HG02870 (cell line): Measurements from ENCODE around the gene HOXB5.

Experiments
- ATAC-seq: cut with Tn5 transposase; IDR thresholded peaks from one replicate; pipeline ENCODE4 v1.9.1; 2021; ENCODE audit warnings: mild to moderate bottlenecking, moderate library complexity; ENCODE audit not compliant: unreplicated experiment

HOXB5 gene

GRCh38 chr17:48577330-48577945, 16.1 kb downstream of the HOXB5 start:
- no peak for ATAC-seq

DNA sequence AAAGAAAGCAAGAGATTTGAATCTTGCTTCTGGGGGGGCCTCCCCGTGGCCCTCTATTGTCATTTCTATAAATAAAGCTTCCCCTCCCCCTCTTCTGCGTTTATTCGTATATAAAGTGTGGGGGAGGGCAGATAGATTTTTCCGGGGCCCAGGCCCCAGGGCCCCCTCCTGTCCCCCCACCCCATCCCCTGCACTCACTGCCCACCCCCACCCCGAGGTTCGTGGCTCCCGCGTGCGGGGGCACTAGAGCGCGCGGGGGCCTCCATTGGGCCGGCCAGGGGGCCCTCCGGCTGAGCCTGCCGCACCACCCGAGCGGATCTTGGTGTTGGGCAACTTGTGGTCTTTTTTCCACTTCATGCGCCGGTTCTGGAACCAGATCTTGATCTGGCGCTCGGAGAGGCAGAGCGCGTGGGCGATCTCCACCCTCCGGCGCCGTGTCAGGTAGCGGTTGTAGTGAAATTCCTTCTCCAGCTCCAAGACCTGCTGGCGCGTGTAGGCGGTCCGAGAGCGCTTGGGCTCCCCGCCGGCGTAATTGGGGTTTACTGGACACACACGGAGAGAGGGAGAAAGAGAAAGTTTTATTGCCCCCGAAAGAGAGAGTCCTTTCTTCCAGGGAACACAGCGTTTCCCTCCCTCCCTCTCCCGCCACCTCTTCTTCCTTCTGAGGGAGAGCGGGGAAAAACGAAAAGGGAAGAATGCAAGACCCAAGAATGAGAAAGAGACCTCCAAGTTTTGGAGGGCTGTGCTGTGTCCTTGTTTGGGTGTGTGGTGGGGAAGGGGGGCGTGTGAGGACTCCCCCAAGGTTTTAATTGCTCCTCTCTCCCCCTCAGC, 16.9 kb downstream of the HOXB5 start:
- no peak for ATAC-seq

GRCh38 chr17:48575673-48576478, 17.7 kb downstream of the HOXB5 start:
- ATAC-seq: no peak

DNA sequence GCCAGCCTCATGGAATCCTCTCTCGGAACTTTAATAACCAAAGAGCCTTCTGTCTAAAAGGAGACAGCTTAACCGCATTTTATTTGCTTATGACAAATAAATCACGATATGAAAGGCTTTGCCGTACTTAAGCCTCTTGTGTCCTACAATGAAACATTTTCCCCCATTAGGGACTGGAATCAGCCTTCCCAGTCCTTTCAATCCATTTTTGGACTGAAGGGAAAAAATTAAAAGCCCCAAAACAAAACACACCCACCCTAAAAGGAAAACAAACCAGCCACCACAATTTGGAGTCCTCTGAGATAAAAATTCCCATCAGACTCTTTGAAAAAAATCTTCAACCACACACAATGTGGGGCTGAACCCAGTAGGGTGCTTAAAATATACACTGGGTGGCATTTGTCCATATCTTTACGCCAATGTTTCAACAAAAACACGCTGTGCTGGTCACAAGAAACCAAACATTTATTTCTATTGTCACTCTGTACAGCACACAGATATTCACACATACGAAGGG, 18.5 kb downstream of the HOXB5 start:
- no peak for ATAC-seq

GRCh38 chr17:48574505-48575065, 19.0 kb downstream of the HOXB5 start:
- no peak for ATAC-seq

DNA sequence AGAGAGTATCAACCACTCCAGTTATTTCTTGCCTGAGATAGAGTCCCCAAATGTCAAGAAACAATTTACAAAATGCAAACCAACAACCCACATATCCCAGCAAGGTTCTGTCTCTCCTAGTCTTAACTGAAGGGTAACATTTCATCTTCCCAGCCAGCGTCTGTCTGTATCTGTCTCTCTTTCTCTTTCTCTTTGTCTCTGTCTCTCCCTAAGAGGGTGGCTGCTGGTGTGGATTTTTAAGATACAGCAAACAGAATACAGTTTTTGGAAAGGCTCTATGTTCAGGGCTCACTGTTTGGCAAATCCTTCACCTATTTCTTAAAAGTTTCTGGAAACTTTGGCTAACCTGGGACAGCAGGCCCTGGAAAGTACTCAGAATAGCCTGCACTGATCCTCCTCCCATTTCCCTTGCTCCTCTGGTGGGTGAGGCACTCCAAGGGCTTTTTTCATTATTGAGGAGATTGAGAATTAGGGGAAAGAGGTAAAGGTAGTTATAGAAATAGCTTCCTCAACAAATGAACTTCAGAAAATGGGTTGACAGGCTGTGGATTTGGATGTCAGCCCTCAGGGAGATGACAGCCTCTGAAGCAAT, 21.7 kb downstream of the HOXB5 start:
- no peak for ATAC-seq

- no peak for ATAC-seq
These were observed 22.4 kb downstream of the HOXB5 start for GRCh38 chr17:48571024-48571818.

GRCh38 chr17:48570325-48571023, 23.1 kb downstream of the HOXB5 start:
- no peak for ATAC-seq

DNA sequence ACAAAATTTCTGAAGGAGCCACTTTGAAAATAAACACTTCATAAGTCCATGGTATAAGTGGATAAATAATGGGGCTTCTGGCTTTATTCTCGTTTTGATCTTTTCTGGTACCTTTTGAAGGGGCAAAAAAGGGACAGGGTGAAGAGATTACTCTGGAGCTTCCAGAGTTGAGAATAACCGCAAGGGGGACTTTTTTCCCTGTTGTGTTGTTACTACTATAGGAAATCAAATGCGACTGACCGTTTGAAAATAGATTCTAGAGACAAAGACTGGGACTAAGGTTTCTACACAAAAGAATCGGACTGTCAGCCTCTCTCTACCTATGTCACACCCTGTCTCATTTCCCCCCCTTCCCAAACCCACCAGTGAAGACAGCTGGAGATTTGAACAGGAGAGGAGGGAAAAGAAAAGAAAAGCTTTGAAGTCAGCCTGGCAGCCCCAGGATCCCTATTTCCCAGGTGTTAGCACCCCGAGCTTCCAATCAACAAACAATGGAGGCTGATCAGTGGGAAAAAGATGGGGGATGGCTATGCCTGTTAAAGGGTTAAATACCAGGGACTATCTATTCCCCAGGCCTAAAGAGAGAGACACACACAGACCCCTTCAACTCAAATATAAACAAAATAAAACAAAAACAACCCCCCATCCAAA, 23.8 kb downstream of the HOXB5 start:
- ATAC-seq: no peak

DNA sequence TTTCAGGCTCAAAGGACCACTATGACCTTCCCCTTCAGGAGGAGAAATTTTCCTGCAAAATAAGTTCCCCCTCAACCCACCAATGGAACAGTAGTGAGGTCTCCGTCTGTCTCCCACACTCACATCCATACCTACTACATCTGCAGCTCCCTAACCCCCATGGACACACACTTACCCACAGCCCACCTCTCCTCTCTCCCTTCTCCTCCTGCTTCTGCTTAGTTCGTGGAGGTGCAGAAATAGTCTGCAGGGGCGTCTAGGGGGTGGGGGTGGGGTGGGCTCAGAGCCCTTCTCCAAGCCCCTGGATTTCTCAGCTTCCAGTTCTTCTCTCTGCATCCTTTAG, 24.4 kb downstream of the HOXB5 start:
- ATAC-seq: no peak

DNA sequence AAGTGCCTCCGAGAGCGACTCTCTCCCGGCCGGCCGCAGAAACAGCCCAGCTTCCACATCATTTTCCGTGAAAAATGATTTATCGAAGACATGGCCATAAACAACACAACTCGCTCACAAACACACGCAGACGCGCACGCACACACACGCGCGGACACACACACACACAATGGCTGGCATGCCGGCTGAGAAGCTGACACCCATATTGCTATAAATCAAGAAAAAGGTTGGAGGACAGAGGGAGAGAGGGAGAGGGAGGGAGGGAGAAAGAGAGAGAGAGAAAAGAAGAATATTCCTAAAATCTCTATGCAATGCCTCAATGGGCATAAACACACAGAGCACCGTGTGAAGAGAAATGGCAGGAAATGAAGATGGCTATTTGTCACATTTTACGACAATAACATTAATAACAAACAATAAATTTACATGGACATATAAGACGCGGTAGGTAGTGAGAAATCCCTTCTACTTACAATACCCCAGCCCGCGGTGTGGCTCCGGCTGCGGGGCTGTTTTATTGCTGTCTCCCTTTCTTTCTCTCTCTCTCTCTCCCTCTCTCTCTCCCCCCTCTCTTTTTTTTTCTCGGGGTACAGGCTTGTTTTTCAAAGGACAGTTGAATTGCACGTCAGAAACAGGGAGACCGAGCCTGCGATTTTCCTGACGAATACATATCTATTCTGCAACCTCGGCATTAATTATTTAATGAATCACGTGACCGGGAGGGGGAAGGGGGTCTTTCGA, 24.9 kb downstream of the HOXB5 start:
- no peak for ATAC-seq

DNA sequence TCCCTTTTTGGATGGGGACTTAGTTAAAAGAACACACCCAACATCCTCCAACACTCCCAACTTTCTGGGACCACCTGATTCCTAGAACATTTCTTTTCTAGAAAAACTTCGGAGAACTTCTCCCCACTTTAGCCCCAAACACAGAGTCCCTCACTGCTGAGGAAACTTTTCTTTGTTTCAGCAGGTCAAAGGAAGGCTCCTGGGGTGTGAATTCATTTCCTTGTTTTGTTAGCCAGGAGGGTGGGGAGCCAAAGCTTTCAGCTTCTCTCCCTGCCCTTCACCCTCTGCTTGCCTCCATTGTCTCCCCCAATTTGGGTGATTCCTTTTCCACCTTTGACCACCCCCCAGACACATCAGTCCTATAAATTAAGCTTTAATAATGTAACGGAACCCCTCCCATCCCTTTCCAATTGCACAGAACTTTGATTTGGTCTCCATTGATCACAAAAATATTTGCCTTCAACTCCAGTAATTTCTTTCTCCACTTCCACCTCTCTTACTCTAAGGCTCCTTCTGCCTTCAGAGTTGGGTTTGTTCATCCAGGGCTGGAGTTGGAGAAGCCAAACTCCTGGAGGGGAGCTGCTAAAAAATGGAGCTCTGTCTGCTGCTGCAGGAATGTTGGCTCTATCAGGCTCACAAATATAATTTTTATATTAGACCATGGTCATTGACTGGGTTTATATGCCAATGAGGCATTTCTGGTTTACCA, 25.8 kb downstream of the HOXB5 start:
- no peak for ATAC-seq

- no peak for ATAC-seq
These were observed 26.4 kb downstream of the HOXB5 start for GRCh38 chr17:48567209-48567608.

- no peak for ATAC-seq
These were observed 26.9 kb downstream of the HOXB5 start for GRCh38 chr17:48566717-48567116.

GRCh38 chr17:48565925-48566710, 27.5 kb downstream of the HOXB5 start:
- no peak for ATAC-seq

DNA sequence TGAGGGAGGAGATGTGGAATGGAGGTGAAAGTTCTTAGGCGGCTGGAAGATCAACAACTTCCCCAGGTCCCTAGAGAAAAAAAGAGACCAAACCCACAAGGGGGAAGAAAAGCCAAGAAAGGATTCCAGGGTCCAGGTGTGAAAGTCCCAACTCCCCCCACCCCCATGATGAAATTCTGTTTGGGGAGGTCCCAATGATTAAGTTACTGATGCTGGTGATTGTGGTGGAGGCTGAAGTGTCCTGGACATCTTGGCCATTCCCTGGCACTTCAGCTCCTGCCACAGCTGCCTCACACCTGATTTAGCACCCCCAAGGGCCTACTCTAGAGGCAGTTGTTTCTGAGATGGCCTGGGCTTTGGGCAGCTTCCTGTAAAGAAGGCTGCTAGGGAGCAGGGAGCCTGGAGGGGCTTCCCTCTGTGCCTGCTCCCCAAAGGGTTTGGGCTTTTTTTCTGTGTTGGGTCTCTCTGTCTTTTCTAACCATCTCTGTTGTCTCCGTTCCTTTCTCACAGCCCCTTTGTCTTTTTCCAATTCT, 28.5 kb downstream of the HOXB5 start:
- no peak for ATAC-seq
